BE2C (cell line): Measurements from ENCODE around the gene ATP11A.

Experiments
- DNase-seq: peaks from one replicate; pipeline ENCODE4 v3.0.0-alpha.2; 2020
- H3K27me3 ChIP-seq: fragments of 250-450 bp; sonication (Bioruptor Pico); 2 replicates; pipeline ENCODE4 v1.5.1; 2020; ENCODE audit warnings: mild to moderate bottlenecking
- H3K36me3 ChIP-seq: fragments of 250-450 bp; sonication (Bioruptor Pico); 2 replicates; pipeline ENCODE4 v1.5.1; 2020; ENCODE audit warnings: mild to moderate bottlenecking
- H3K4me1 ChIP-seq: fragments of 250-450 bp; sonication (Bioruptor Pico); 2 replicates; pipeline ENCODE4 v1.5.1; 2020
- H3K4me3 ChIP-seq: 2 replicates; pipeline ENCODE4 v1.5.1; 2011; ENCODE audit warnings: low read depth, low read length
- H3K9me3 ChIP-seq: fragments of 250-450 bp; sonication (Bioruptor Pico); 2 replicates; pipeline ENCODE4 v1.5.1; 2020
- TF ChIP-seq, protein P1 (sequence below): IDR thresholded peaks from 2 replicates; pipeline ENCODE4 v1.5.1; 2012; ENCODE audit warnings: mild to moderate bottlenecking, low read depth, low read length

The ATP11A gene

GRCh38 chr13:112765731-112766130 is 75.9 kb downstream of the ATP11A start:
- no peak for DNase-seq
- no peaks in the 10 kb centered on the region for H3K9me3 ChIP-seq
- H3K4me3 ChIP-seq, result no peak overlapping the region
- H3K27me3 ChIP-seq, result no peaks in the 10 kb centered on the region
- no peaks in the 10 kb centered on the region for H3K36me3 ChIP-seq
- TF ChIP-seq, protein P1, sequence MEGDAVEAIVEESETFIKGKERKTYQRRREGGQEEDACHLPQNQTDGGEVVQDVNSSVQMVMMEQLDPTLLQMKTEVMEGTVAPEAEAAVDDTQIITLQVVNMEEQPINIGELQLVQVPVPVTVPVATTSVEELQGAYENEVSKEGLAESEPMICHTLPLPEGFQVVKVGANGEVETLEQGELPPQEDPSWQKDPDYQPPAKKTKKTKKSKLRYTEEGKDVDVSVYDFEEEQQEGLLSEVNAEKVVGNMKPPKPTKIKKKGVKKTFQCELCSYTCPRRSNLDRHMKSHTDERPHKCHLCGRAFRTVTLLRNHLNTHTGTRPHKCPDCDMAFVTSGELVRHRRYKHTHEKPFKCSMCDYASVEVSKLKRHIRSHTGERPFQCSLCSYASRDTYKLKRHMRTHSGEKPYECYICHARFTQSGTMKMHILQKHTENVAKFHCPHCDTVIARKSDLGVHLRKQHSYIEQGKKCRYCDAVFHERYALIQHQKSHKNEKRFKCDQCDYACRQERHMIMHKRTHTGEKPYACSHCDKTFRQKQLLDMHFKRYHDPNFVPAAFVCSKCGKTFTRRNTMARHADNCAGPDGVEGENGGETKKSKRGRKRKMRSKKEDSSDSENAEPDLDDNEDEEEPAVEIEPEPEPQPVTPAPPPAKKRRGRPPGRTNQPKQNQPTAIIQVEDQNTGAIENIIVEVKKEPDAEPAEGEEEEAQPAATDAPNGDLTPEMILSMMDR, result no peak
- H3K4me1 ChIP-seq, result no peaks in the 10 kb centered on the region

GRCh38 chr13:112766336-112766735 is 76.5 kb downstream of the ATP11A start:
- no peaks in the 10 kb centered on the region for H3K36me3 ChIP-seq
- no peak overlapping the region for H3K4me3 ChIP-seq
- DNase-seq, result no peak
- no peaks in the 10 kb centered on the region for H3K4me1 ChIP-seq
- H3K9me3 ChIP-seq, result no peaks in the 10 kb centered on the region
- no peaks in the 10 kb centered on the region for H3K27me3 ChIP-seq
- TF ChIP-seq, protein P1, result no peak

GRCh38 chr13:112767506-112768471 is 78.0 kb downstream of the ATP11A start:
- Histone ChIP-seq H3K27me3 (no peaks in the 10 kb centered on the region), H3K36me3 (no peaks in the 10 kb centered on the region), H3K4me1 (peaks cover 5% of the 10 kb centered on the region), H3K9me3 (no peaks in the 10 kb centered on the region), H3K4me3 (no peak overlapping the region)
- TF ChIP-seq, protein P1, result no peak
- no peak for DNase-seq

DNA sequence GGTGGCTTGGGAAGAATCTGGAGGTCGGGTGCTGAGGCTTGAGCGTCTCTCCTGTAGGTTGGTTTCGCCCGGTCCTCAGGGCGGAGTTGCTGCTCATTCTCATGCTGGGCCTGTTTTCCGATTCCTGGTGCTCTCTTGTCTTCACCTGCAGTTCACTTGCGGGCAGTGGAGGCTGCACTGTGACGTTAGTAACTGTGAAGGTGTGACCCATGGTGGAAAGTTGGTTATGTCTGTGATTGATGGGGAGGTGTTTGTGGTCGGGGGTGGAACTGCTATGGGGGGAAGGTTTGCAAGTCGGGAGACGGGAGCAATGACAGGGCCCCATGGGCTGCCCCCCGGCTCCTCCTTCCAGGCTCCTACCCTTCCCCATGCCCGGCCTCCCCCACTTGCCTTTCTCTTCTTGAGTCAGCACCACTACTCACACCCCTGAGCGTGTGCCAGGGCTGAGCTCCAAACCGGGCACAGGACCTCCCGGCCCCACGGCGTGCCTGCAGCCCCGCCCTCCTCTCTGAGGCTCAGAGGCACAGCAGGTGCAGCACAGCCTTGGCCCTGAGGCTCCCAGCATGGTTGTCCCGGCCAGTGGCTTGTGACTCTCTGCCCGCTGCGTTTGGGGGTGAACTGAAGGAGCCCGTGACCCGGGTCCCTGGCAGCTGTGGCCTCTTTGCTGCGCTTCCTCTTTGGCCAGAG is 79.1 kb downstream of the ATP11A start:
- TF ChIP-seq, protein P1, result no peak
- Histone ChIP-seq H3K4me1 (peaks cover 5% of the 10 kb centered on the region), H3K4me3 (no peak overlapping the region), H3K9me3 (no peaks in the 10 kb centered on the region), H3K36me3 (no peaks in the 10 kb centered on the region), H3K27me3 (no peaks in the 10 kb centered on the region)
- no peak for DNase-seq

- no peaks in the 10 kb centered on the region for H3K27me3 ChIP-seq
- peaks cover 5% of the 10 kb centered on the region for H3K4me1 ChIP-seq
- H3K36me3 ChIP-seq, result no peaks in the 10 kb centered on the region
- no peaks in the 10 kb centered on the region for H3K9me3 ChIP-seq
- H3K4me3 ChIP-seq, result no peak overlapping the region
- no peak for DNase-seq
- TF ChIP-seq, protein P1, result no peak
These were observed 79.8 kb downstream of the ATP11A start for GRCh38 chr13:112769615-112770014.
